OCI-LY3 (cell line): ENCODE data around the gene PEX11B.

ENCODE experiments used
- EZH2phosphoT487 ChIP-seq: fragments of 200-600 bp; shearing (Covaris generic); IDR thresholded peaks from 2 replicates; pipeline ENCODE4 v1.6.1; 2018; ENCODE audit warnings: antibody characterized with exemption, mixed run types, low read depth
- TF ChIP-seq, protein P1 (sequence below): fragments of 200-600, 300-600 bp; sonication (generic); IDR thresholded peaks from 2 replicates; pipeline ENCODE4 v1.5.1; 2014; ENCODE audit warnings: antibody characterized with exemption, low read length, low read depth

GRCh38 chr1:145967288-145967687 lies 48.8 kb upstream of the PEX11B start:
- TF ChIP-seq, protein P1, sequence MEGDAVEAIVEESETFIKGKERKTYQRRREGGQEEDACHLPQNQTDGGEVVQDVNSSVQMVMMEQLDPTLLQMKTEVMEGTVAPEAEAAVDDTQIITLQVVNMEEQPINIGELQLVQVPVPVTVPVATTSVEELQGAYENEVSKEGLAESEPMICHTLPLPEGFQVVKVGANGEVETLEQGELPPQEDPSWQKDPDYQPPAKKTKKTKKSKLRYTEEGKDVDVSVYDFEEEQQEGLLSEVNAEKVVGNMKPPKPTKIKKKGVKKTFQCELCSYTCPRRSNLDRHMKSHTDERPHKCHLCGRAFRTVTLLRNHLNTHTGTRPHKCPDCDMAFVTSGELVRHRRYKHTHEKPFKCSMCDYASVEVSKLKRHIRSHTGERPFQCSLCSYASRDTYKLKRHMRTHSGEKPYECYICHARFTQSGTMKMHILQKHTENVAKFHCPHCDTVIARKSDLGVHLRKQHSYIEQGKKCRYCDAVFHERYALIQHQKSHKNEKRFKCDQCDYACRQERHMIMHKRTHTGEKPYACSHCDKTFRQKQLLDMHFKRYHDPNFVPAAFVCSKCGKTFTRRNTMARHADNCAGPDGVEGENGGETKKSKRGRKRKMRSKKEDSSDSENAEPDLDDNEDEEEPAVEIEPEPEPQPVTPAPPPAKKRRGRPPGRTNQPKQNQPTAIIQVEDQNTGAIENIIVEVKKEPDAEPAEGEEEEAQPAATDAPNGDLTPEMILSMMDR = no peak
- TF ChIP-seq EZH2phosphoT487 = no peak
